Endometrial microvascular endothelial cells (primary cell): ENCODE data around the gene MICB. TPM values are rescaled to one million over a fixed set of nuclear protein-coding genes. Genes with fewer than 3 reads are reported as not detected.

Experiments
- in situ Hi-C: cut with HindIII; loops from 2 replicates; pipeline ENCODE4 v1.10.0; 2017; ENCODE audit warnings: low sequenced_read_pairs, low pct_unique_long_range_greater_than_20kb; ENCODE audit errors: inconsistent ontology term
- total RNA-seq: library from RNA; depleted of rRNA; stranded (reverse); fragments of >200 nt; gene quantifications from one replicate; pipeline ENCODE4 v1.2.3, GENCODE V29; 2015; ENCODE audit errors: inconsistent ontology term

The MICB gene
- total RNA-seq, 1 donor from 2014 or later = 26.1 TPM

DNA sequence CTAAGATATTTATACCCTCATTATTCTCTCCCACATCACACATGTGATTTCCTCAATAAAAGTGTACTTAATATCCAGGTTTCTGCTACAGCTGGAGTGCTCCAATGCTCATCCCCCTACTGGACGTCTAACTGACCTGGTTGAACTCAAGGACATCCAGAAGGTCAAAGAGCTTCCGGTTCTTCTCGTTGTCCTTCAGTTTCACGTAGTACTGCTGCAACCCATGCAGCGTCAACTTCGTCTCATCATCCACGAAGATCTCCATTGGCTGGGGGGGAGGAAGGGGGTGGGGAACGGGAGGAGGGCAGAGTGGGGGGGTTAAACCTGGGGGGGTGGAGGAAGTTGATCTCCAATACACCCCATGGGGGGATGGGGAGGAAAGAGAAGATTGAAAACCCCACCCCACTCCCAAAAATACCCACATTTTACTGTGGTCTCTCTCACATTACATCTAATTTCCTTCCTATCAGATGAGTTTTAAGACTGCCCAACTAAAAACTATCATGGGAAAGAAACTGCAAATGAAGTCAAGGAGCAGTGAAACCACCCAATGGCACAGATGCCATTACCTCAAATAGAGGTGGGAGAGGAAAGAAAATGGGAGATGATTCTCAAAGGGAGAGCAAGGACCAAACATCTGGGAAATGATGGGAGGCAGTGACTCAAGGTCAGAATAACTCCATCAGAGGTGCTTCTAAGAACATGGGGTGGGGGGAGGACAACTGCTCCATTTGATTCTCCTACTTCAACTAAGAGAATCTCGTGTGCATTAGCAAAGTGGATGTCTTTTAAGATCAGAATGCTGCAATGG, 34.9 kb downstream of the MICB start:
- in situ Hi-C loops = no loop called here

DNA sequence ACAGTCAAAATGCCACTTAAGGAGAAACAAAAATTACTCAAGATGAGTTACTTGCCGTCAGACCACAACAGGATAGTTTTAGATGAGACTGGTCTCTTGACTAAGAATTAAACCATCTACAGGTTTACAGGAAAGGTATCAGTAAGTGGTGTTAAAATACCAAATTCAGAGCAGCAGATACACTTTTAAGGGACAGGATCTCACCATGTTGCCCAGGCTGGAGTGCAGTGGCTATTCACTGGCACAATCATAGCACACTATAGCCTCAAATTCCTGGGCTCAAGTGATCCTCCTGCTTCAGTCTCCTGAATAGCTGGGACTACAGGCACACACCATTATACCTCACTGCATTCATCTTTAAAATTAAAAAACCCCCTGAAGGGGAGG, 35.5 kb downstream of the MICB start:
- in situ Hi-C loops = no loop called here

- in situ Hi-C loops = no loop called here
Measured at GRCh38 chr6:31534011-31534410, 36.1 kb downstream of the MICB start.

DNA sequence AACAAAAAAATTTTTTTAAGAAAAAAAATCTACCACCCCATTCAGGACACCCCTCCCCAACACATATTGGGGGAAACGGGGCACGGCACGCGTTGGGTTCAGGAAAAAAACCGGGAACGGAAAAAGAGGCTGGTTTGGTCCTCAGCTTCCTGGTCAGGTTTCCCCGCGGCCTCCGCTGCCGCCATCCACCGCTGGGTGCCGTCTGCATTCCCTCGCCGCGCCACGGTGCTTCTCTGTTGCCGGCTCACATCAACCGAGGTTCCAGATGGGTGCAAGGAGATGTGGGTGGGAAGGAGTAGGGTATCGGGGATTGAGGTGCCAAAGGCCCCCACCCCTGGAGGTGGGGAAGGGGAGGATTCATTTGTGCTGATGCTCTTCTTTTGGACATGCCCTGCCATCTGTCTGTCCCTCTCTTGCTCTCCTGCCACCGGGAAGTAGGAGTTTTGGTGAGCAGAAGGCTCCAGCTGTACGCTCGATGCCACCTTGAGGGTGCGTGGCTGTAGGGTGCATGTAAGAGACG, 36.6 kb downstream of the MICB start:
- in situ Hi-C loops = no loop called here

GRCh38 chr6:31535538-31536324, 37.8 kb downstream of the MICB start:
- in situ Hi-C loops = no loop called here

GRCh38 chr6:31538805-31539400, 41.0 kb downstream of the MICB start:
- in situ Hi-C loops = no loop called here

DNA sequence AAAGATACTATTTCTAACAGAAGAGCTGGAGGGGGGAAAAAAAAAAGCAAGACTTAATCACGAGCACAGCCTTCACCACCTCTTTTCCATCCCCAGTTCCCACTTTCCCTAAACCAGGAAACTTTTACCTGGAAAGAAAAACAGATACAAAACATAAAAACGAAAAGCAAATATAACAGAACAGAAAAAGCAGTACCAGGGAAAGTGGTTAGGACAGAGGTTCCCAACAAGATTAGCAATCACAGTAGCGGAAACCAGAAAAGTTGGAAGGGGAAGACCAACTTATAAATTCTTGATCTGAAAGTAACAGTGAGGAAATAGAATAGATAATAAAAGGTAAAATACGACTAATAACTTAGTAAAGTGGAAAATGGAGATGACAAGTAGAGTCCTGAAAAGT, 42.7 kb downstream of the MICB start:
- in situ Hi-C loops = no loop called here

- in situ Hi-C loops = no loop called here
Measured at GRCh38 chr6:31541059-31541657, 43.2 kb downstream of the MICB start.

GRCh38 chr6:31541658-31542521, 43.9 kb downstream of the MICB start, which contains the start of gene DDX39B:
TSS of gene DDX39B (minus strand) at chr6:31542003. CDS start at chr6:31540532, 1,471 bp downstream.
- in situ Hi-C loops = no loop called here

- in situ Hi-C loops = no loop called here
Measured at GRCh38 chr6:31543639-31544038, 45.7 kb downstream of the MICB start.

DNA sequence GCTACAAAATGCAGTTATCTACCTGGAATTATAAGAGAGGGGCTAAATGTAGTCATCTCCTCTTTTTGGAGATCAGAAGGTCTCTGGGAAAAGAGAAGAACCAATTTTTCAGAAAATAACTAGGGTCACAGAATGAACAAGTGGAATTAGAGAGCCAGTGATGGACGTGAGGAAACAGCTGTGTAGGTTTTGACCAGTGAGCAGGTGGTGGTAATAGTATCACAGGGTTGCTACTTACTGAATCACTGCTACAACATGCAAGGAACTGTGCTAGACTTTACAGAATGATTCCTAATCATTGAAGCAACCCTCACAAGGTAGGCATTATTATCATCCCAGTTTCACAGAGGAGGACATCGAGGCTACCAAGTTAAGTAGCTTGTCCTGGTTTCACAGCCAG, 46.7 kb downstream of the MICB start:
- in situ Hi-C loops = no loop called here

DNA sequence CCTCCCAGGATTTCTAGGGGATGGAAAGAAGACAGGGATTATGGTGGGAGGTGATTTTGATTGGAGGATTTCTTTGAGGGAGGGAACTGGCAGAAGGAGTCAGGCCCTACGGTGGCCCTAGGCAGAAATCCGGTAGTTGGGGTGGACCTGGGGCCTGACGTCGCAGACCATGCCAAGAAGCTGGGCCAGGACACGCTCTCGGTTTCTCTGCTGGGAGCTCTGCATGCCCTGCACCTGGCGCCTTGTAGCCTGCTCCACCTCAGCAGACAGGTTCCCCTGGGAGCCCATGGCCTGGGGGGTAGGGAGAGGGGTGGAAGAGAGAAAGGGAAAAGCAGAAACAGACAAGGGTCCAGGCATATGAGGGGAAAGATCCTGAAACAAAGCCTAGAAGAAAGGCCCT, 47.3 kb downstream of the MICB start:
- in situ Hi-C loops = no loop called here

DNA sequence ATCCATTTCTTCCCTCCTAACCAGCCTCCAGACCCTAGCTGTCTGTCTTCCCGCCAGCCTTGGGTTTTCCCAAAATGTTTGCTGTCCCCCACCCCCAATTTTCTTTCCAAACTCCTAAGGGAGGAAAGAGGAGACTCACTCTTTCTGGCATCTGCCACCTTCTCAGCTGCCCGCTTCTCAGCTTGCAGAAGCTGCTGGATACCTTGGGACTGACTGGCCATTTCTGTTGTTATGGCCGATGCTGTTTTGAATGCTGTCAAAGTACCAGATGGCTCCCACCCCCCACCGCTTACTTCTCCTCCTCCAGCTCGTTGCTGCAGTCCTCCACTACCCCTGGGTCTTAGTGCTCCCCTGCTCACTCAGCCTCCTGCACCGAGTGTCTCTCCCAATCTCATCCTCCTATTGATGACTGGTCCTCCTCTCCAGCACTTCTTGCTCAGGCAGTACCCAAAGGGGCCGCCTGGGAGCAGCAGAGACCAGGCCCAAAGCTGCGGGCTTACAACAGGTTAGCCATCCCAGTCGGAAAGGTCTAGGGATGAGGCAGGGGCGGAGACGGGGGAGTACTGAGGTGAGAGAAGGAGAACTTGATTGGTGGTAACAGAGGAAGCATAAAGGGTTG, 48.5 kb downstream of the MICB start, which contains the start of gene ATP6V1G2:
ATP6V1G2 (minus strand) TSS at position 270 of the 619 bp plus-strand sequence; CDS start at position 221, 49 bp downstream.
- in situ Hi-C loops = no loop called here

DNA sequence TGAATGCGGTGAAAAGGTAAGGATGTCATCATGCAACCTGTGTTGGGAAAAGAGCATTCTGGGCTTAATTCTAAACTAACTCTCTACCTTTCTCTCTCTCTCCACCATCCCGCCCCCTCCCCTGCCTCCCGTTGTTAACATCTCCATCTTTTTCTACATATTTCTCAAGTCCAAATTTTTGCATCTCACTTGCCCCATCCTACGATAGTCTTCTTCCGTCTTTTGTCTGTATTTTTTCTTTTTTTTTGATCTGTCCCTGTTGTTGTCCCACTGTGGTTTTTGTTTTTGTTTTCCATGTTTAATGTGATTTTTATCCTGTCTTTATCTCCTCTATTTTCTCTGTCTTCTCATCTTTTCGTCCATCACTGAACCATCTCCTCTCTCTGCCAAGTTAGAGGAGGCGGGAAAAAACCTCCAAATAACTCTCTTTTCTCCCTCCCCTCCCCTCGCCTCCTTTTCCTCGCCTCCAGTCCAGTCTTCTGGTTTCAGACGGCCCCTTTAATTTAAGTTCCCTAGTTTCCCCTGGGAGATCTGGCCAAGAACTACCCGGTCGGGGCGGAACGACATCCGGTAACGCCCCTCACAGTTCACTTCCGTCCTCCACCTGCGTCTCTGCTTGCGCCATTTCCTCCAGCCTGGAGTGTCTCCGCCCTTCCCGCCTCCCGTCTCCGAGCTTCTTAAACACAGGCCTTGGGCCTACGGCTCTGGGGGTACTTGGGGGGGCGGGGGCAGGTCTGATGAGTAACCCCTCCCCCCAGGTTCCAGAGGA, 49.2 kb downstream of the MICB start, which contains the start of gene NFKBIL1:
NFKBIL1 (plus strand) TSS at position 651 of the 769 bp plus-strand sequence; CDS start at position 738, 87 bp downstream.
- in situ Hi-C loops = no loop called here

DNA sequence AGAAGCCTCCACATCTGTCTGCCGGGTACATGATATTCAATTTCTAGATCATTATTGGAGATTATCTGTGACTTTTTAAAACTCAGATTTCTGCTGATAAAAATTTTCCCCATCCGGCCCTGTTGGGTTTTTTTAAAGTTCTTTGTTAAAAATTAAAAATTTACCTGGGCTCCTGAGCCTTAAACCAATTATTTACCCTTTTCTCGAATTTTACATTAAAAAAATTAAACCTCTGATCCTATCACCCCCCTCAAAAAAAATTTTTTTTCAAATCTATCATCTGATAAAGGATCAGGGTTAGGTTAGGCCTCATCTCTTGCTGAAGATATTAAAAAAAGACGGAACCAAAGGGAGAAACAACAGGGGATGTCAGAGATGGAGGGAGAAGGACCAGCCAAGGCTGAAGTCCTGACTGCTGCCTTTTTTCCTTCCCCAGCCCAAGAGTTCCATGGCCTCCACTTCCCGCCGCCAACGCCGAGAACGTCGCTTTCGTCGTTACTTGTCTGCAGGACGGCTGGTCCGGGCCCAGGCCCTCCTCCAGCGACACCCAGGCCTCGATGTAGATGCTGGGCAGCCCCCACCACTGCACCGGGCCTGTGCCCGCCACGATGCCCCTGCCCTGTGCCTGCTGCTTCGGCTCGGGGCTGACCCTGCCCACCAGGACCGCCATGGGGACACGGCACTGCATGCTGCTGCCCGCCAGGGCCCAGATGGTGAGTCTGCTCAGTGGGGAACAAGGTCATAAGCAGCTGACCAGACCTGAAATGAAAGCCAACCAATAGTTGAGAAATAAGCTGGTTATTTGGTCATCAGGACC, 50.0 kb downstream of the MICB start:
- in situ Hi-C loops = no loop called here

- in situ Hi-C loops = no loop called here
Measured at GRCh38 chr6:31548544-31548873, 50.6 kb downstream of the MICB start.
